CD14-positive monocyte (primary cell): ENCODE data around the gene HACD3. TPM values are rescaled to one million over a fixed set of nuclear protein-coding genes. Genes with fewer than 3 reads are reported as not detected.

Experiments used
- DNase-seq, 3 donors: peaks; one replicate each; pipeline ENCODE4 v3.0.0-alpha.2; 2011 to 2022
- H2AFZ ChIP-seq: 2 replicates; pipeline ENCODE4 v1.6.0; 2012; ENCODE audit warnings: mild to moderate bottlenecking, low read depth, low read length, inconsistent platforms; ENCODE audit not compliant: insufficient read depth, poor library complexity, severe bottlenecking
- H3K27ac ChIP-seq, 2 donors: 1 replicate in 1 of 2; 2 replicates in 1 of 2; pipeline ENCODE4 v1.5.1; 2012 to 2013; ENCODE audit warnings: low read length in 2 of 2, control low read depth in 1 of 2, inconsistent platforms in 1 of 2, low read depth in 1 of 2, mild to moderate bottlenecking in 1 of 2
- H3K27me3 ChIP-seq, 2 donors: one replicate each; pipeline versions ENCODE4 v1.6.0 to v1.6.1; 2011 to 2013; ENCODE audit warnings: low read length in 2 of 2; ENCODE audit not compliant: control insufficient read depth in 2 of 2, insufficient read depth in 2 of 2
- H3K36me3 ChIP-seq, 2 donors: replicated peaks in 1 of 2; 1 replicate in 1 of 2; 2 replicates in 1 of 2; pipeline versions ENCODE4 v1.5.1 to v1.6.1; 2012 to 2013; ENCODE audit warnings: low read length in 2 of 2, control low read depth in 1 of 2, inconsistent platforms in 1 of 2, mild to moderate bottlenecking in 1 of 2; ENCODE audit not compliant: insufficient read depth in 2 of 2, control insufficient read depth in 1 of 2
- H3K4me1 ChIP-seq, 2 donors: 1 replicate in 1 of 2; 2 replicates in 1 of 2; pipeline versions ENCODE4 v1.5.1 to v1.6.1; 2012 to 2013; ENCODE audit warnings: low read length in 2 of 2, control low read depth in 1 of 2, inconsistent platforms in 1 of 2, mild to moderate bottlenecking in 1 of 2, moderate library complexity in 1 of 2; ENCODE audit not compliant: insufficient read depth in 2 of 2, control insufficient read depth in 1 of 2
- H3K4me2 ChIP-seq: replicated peaks from 2 replicates; pipeline ENCODE3; 2012; ENCODE audit warnings: low read length, moderate library complexity, mild to moderate bottlenecking; ENCODE audit not compliant: poor library complexity, severe bottlenecking; ENCODE audit errors: extremely low read depth
- H3K4me3 ChIP-seq, 3 experiments: fragments of 200-600 bp in 1 of 3; sonication (generic) in 1 of 3; replicated peaks in 1 of 3; 1 replicate in 2 of 3; 2 replicates in 1 of 3; pipeline ENCODE4 v1.5.1; 2011 to 2013; ENCODE audit warnings: low read length in 3 of 3, mild to moderate bottlenecking in 3 of 3, control low read depth in 2 of 3, low read depth in 2 of 3, inconsistent platforms in 1 of 3, moderate library complexity in 1 of 3
- H3K79me2 ChIP-seq: 2 replicates; pipeline ENCODE4 v1.6.0; 2012; ENCODE audit warnings: mild to moderate bottlenecking, control low read depth, inconsistent platforms, low read length, moderate library complexity; ENCODE audit not compliant: insufficient read depth
- H3K9ac ChIP-seq: 2 replicates; pipeline ENCODE4 v1.6.0; 2017; ENCODE audit warnings: low read length, mild to moderate bottlenecking; ENCODE audit not compliant: insufficient read depth, poor library complexity, severe bottlenecking
- H3K9me3 ChIP-seq, 2 donors: replicated peaks in 1 of 2; 1 replicate in 1 of 2; 2 replicates in 1 of 2; pipeline versions ENCODE4 v1.5.1 to v1.6.1; 2012 to 2013; ENCODE audit warnings: low read length in 2 of 2, control low read depth in 1 of 2; ENCODE audit not compliant: control insufficient read depth in 1 of 2, insufficient read depth in 1 of 2
- H4K20me1 ChIP-seq: 2 replicates; pipeline ENCODE4 v1.6.0; 2012; ENCODE audit warnings: mild to moderate bottlenecking, low read length, control low read depth, moderate library complexity; ENCODE audit not compliant: insufficient read depth
- H3K27ac Mint-ChIP-seq, 7 donors: one replicate each; pipeline ENCODE4 v1.8.0; 2020; ENCODE audit warnings: mild to moderate bottlenecking in 7 of 7, mixed read lengths in 7 of 7, moderate library complexity in 6 of 7, inconsistent platforms in 2 of 7
- H3K27me3 Mint-ChIP-seq, 3 donors: one replicate each; pipeline ENCODE4 v1.8.0; 2021 to 2022; ENCODE audit warnings: low read depth in 3 of 3, mild to moderate bottlenecking in 3 of 3, mixed read lengths in 3 of 3, moderate library complexity in 3 of 3, inconsistent platforms in 1 of 3
- H3K36me3 Mint-ChIP-seq, 2 donors: one replicate each; pipeline ENCODE4 v1.8.0; 2020; ENCODE audit warnings: mixed read lengths in 2 of 2, inconsistent platforms in 1 of 2, mild to moderate bottlenecking in 1 of 2
- H3K4me1 Mint-ChIP-seq: one replicate; pipeline ENCODE4 v1.8.0; 2020; ENCODE audit warnings: mild to moderate bottlenecking, mixed read lengths
- H3K4me3 Mint-ChIP-seq, 2 donors: one replicate each; pipeline ENCODE4 v1.8.0; 2020; ENCODE audit warnings: mild to moderate bottlenecking in 2 of 2, mixed read lengths in 2 of 2, moderate library complexity in 1 of 2
- H3K9me3 Mint-ChIP-seq, 7 donors: one replicate each; pipeline ENCODE4 v1.8.0; 2020 to 2022; ENCODE audit warnings: mixed read lengths in 7 of 7, mild to moderate bottlenecking in 6 of 7, moderate library complexity in 6 of 7, inconsistent platforms in 2 of 7
- CTCF ChIP-seq: fragments of 200-600 bp; IDR thresholded peaks from one replicate; pipeline ENCODE4 v1.8.0; 2022; ENCODE audit warnings: antibody characterized with exemption, mild to moderate bottlenecking
- WGBS: methylation state at CpG from one replicate; pipeline ENCODE4 v1.1.5; 2013; ENCODE audit warnings: missing lambda C conversion rate; ENCODE audit not compliant: insufficient coverage; 5-methylcytosine and 5-hydroxymethylcytosine counted together
- intact Hi-C, 2 donors: fragments of 100-400 bp; cut with micrococcal nuclease; formaldehyde crosslinking; loops; one replicate each; pipeline versions ENCODE4 v1.15.0 to v1.15.1; 2023
- polyA plus RNA-seq, 3 donors: library from polyadenylated mRNA; depleted of rRNA in 1 of 3; unstranded in 2 of 3; stranded (reverse) in 1 of 3; fragments of 300-500 nt in 2 of 3; fragments of >200 nt in 1 of 3; fragmentation: Illumina TruSeq in 2 of 3; gene quantifications; 1 replicate in 2 of 3; 2 replicates in 1 of 3; pipeline ENCODE4 v1.2.3, GENCODE V29; 2012 to 2021

The HACD3 gene
- polyA plus RNA-seq, 3 donors = 2.4 to 12.1 (median 10.8) TPM

- no peaks in the 10 kb centered on the region for H3K27me3 ChIP-seq
- Mint-ChIP-seq H3K4me1 (peaks cover 21% of the 10 kb centered on the region), H3K9me3 (peaks cover 0 to 1% (median 0%) of the 10 kb centered on the region in 7 donors), H3K27me3 (no peaks in the 10 kb centered on the region), H3K4me3 (peak within 1 kb of the TSS; percentile 91 to 99), H3K36me3 (peaks cover 11 to 18% of the 10 kb centered on the region in 2 donors), H3K27ac (peak within 1 kb of the TSS; percentile 93 to 98 (median 95))
- H3K79me2 ChIP-seq = peaks cover 52% of the 10 kb centered on the region
- TF ChIP-seq CTCF = peak; percentile 93
- intact Hi-C loops = no loop called here
- WGBS = under 1% methylated on average over 72 of the region's 75 CpGs
- peak; percentile 91 to 92 (median 92) for DNase-seq
- H3K4me3 ChIP-seq = peak within 1 kb of the TSS; percentile 70 to 99 (median 92)
- H3K27ac ChIP-seq = peak within 1 kb of the TSS; percentile 80 to 94
- no peaks in the 10 kb centered on the region for H3K9me3 ChIP-seq
- H2AFZ ChIP-seq = peak within 1 kb of the TSS; percentile 95
- H4K20me1 ChIP-seq = peaks cover 52% of the 10 kb centered on the region
- H3K9ac ChIP-seq = peak within 1 kb of the TSS; percentile 95
- peak within 1 kb of the TSS; percentile 93 for H3K4me2 ChIP-seq
- peaks cover 10 to 26% of the 10 kb centered on the region in 2 donors for H3K4me1 ChIP-seq
- peaks cover 7 to 29% of the 10 kb centered on the region in 2 donors for H3K36me3 ChIP-seq
Observed at GRCh38 chr15:65516997-65517865, 13.0 kb upstream of the HACD3 start, which contains the start of gene DPP8. Gene DPP8, minus strand, starts transcription at chr15:65517689. Its CDS starts 5,136 bp downstream, at chr15:65512553.

- WGBS = no CpG with 5 or more reads among the region's 8 CpGs
- Mint-ChIP-seq H3K36me3 (peaks cover 5 to 14% of the 10 kb centered on the region in 2 donors), H3K9me3 (peaks cover 0 to 1% (median 0%) of the 10 kb centered on the region in 7 donors), H3K27ac (peak overlapping the region in 4 of 7 donors; percentile 93 to 97 (median 95)), H3K4me1 (peaks cover 21% of the 10 kb centered on the region), H3K4me3 (peak overlapping the region; percentile 91 to 99), H3K27me3 (no peaks in the 10 kb centered on the region)
- Histone ChIP-seq H3K9me3 (no peaks in the 10 kb centered on the region), H4K20me1 (peaks cover 46% of the 10 kb centered on the region), H3K9ac (peak overlapping the region; percentile 95), H3K4me1 (peaks cover 10 to 26% of the 10 kb centered on the region in 2 donors), H3K27ac (peak overlapping the region in 1 of 2 donors; percentile 80), H3K79me2 (peaks cover 46% of the 10 kb centered on the region), H2AFZ (peak overlapping the region; percentile 95), H3K36me3 (peaks cover 5 to 23% of the 10 kb centered on the region in 2 donors), H3K27me3 (no peaks in the 10 kb centered on the region), H3K4me2 (peak overlapping the region; percentile 93), H3K4me3 (peak overlapping the region in 2 of 3 experiments; percentile 92 to 99)
- intact Hi-C loops = no loop called here
- peak; percentile 64 for TF ChIP-seq CTCF
- DNase-seq = no peak
Observed at GRCh38 chr15:65517866-65518207, 12.4 kb upstream of the HACD3 start.
